Measurements from ENCODE around the gene ARL5C.

ARL5C gene

DNA sequence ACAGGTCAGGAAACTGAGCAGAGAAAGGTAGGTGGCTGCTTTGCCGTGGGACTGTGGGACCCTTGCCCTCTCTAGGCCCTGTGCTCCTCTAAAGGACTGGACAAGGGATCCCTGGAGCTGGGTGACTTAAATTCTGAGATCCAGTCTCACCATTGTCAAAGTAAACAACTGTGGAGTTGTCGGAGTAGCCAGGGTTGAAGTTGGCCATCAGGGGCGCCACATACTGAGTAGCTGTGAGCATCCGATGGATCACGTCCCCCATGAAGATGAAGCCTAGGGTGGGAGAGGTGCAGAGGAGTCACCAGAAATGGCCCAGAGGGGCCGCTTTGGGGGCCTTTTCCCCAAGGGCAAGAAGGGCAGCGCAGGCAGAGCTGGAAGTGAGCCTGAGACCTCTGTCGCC, 58.0 kb downstream of the ARL5C start:
- no peak for DNase-seq (ENCODE audit: low spot score)

DNA sequence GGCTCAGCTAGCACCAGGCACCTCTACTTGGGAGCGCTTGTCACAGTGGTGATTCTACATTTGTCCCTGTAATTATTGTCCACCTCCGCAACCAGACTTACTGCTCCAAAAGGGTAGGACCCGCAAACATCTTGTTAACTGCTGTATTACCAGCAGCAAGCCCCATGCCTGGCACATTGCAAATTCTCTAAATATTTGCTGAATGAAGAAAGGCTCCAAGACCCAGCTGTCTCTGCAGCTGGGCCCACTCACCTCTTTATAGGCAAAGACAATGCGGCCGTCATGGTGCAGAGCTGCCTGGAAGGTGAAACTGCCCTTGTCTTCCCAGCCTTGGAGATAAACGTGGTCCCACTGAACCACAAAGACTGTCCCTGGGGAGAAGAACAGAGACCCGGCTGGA, 58.8 kb downstream of the ARL5C start:
- no peak for DNase-seq (ENCODE audit: low spot score)
